Tibial artery (tissue), 4 donors: ENCODE measurements around the gene GZMB.
A peak's percentile ranks its signal among the peaks of the same experiment; 100 is the strongest.

Source experiments
- DNase-seq, 2 donors: peaks; one replicate each; pipeline ENCODE4 v3.0.0-alpha.2; 2019
- H3K27ac ChIP-seq, 2 donors: fragments of 200-600 bp; sonication (generic) in 1 of 2; 1 replicate in 1 of 2; 2 replicates in 1 of 2; pipeline ENCODE4 v1.5.1; 2018 to 2019; ENCODE audit warnings: mild to moderate bottlenecking in 1 of 2
- H3K27me3 ChIP-seq, 2 donors: fragments of 200-600 bp; sonication (generic) in 1 of 2; one replicate each; pipeline versions ENCODE4 v1.5.1 to v1.6.0; 2016 to 2019
- H3K36me3 ChIP-seq, 3 donors: fragments of 200-600 bp; sonication (generic) in 2 of 3; one replicate each; pipeline ENCODE4 v1.5.1; 2016 to 2019; ENCODE audit warnings: mild to moderate bottlenecking in 2 of 3
- H3K4me1 ChIP-seq, 4 donors: fragments of 200-600 bp; sonication (generic) in 2 of 4; 1 replicate in 3 of 4; 2 replicates in 1 of 4; pipeline ENCODE4 v1.5.1; 2016 to 2019
- H3K4me3 ChIP-seq, 2 donors: fragments of 200-600 bp; sonication (generic) in 1 of 2; 1 replicate in 1 of 2; 2 replicates in 1 of 2; pipeline ENCODE4 v1.5.1; 2018 to 2019; ENCODE audit warnings: mild to moderate bottlenecking in 2 of 2
- H3K9me3 ChIP-seq, 3 donors: fragments of 200-600 bp; sonication (generic) in 1 of 3; one replicate each; pipeline ENCODE4 v1.5.1; 2016 to 2019
- intact Hi-C: fragments of 100-400 bp; cut with DNase I; formaldehyde crosslinking; loops from one replicate; pipeline ENCODE4 v1.15.0; 2023; ENCODE audit warnings: low total_unique reads
- TF ChIP-seq, protein P1 (sequence below), 2 experiments: fragments of 200-600 bp in 1 of 2; fragments of 450-650 bp in 1 of 2; IDR thresholded peaks; one replicate each; pipeline ENCODE4 v1.5.1; 2017 to 2019; ENCODE audit warnings: antibody characterized with exemption in 2 of 2, mild to moderate bottlenecking in 1 of 2, moderate library complexity in 1 of 2

Gene GZMB, protein sequence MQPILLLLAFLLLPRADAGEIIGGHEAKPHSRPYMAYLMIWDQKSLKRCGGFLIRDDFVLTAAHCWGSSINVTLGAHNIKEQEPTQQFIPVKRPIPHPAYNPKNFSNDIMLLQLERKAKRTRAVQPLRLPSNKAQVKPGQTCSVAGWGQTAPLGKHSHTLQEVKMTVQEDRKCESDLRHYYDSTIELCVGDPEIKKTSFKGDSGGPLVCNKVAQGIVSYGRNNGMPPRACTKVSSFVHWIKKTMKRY

DNA sequence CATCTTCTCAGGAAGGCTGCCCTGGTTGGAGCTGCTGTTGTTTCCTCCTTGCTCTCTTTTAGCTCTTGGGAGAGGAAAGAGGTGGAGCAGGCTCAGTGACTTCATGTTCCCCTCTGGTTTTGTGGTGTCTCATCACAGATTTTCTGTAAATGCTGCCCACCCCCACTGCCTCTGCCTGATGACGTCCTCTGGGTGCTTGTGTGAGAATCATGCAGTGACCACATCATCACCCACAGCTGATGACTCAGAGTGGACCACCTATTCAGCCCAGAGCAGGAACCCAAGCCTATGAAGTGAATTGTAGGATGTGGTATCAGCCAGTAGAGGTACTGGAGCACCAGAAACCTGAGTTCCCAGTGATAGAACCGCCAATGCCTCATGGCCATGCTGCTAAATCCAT lies at the start of gene GZMB:
GZMB (minus strand) TSS at position 33 of the 400 bp plus-strand sequence; CDS start at position 3, 30 bp downstream.
- Histone ChIP-seq H3K27me3 (no peaks in the 10 kb centered on the region), H3K4me1 (peaks cover 0 to 7% (median 0%) of the 10 kb centered on the region in 4 donors), H3K27ac (no peak within 1 kb of the TSS), H3K4me3 (no peak within 1 kb of the TSS), H3K9me3 (no peaks in the 10 kb centered on the region), H3K36me3 (no peaks in the 10 kb centered on the region)
- no peak for DNase-seq
- TF ChIP-seq, protein P1, sequence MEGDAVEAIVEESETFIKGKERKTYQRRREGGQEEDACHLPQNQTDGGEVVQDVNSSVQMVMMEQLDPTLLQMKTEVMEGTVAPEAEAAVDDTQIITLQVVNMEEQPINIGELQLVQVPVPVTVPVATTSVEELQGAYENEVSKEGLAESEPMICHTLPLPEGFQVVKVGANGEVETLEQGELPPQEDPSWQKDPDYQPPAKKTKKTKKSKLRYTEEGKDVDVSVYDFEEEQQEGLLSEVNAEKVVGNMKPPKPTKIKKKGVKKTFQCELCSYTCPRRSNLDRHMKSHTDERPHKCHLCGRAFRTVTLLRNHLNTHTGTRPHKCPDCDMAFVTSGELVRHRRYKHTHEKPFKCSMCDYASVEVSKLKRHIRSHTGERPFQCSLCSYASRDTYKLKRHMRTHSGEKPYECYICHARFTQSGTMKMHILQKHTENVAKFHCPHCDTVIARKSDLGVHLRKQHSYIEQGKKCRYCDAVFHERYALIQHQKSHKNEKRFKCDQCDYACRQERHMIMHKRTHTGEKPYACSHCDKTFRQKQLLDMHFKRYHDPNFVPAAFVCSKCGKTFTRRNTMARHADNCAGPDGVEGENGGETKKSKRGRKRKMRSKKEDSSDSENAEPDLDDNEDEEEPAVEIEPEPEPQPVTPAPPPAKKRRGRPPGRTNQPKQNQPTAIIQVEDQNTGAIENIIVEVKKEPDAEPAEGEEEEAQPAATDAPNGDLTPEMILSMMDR (IDR thresholded peaks at IDR 0.05): no peak
- intact Hi-C loops: no loop called here

DNA sequence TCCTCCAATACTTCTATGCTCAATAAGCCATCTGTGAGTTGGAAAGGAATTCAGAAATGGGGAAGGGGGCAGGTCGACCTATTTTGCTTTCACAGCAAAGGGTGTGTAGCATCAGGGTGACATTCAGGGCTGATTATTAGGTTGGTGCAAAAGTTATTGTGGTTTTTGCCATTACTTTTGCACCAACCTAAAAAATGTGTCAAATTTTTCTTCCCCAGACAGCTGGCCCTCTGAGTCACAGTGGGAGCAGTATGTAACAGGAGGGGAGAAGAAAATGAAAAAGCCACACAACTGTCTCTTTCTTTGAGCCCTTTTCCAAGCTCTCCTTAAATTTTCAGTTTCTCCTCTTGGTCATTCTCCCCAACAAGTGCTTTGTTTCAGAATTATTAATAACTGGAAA lies 47.1 kb upstream of the GZMB start:
- intact Hi-C loops: no loop called here
- TF ChIP-seq, protein P1 (IDR thresholded peaks at IDR 0.05): no peak
- Histone ChIP-seq H3K4me3 (no peak overlapping the region), H3K4me1 (peaks cover 0 to 7% (median 0%) of the 10 kb centered on the region in 4 donors), H3K36me3 (no peaks in the 10 kb centered on the region), H3K27me3 (peaks cover 0 to 5% of the 10 kb centered on the region in 2 donors), H3K9me3 (no peaks in the 10 kb centered on the region), H3K27ac (no peak overlapping the region)
- no peak for DNase-seq

DNA sequence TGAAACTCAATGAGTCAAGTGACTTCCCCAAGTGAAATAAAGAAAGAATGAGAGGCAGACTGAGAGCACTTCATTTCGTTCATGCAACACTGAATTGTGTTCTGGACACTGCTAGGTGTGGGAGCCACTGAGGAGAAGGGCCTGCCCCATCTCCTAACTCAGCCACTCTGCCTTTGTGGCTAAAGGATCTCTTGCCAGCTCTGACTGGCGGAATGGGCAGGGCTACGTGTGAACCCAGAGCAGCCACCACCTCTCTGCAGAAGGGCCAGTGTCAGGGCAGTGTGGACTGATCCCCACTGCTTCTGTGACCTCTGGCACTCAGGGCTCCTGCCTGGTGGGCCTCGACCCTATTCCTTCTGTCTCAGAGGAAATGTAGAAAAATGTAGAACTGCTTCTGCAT lies 46.5 kb upstream of the GZMB start:
- intact Hi-C loops: no loop called here
- DNase-seq: no peak
- Histone ChIP-seq H3K36me3 (no peaks in the 10 kb centered on the region), H3K9me3 (no peaks in the 10 kb centered on the region), H3K4me3 (no peak overlapping the region), H3K27me3 (peaks cover 0 to 5% of the 10 kb centered on the region in 2 donors), H3K27ac (no peak overlapping the region), H3K4me1 (peaks cover 0 to 7% (median 0%) of the 10 kb centered on the region in 4 donors)
- TF ChIP-seq, protein P1 (IDR thresholded peaks at IDR 0.05): no peak

DNA sequence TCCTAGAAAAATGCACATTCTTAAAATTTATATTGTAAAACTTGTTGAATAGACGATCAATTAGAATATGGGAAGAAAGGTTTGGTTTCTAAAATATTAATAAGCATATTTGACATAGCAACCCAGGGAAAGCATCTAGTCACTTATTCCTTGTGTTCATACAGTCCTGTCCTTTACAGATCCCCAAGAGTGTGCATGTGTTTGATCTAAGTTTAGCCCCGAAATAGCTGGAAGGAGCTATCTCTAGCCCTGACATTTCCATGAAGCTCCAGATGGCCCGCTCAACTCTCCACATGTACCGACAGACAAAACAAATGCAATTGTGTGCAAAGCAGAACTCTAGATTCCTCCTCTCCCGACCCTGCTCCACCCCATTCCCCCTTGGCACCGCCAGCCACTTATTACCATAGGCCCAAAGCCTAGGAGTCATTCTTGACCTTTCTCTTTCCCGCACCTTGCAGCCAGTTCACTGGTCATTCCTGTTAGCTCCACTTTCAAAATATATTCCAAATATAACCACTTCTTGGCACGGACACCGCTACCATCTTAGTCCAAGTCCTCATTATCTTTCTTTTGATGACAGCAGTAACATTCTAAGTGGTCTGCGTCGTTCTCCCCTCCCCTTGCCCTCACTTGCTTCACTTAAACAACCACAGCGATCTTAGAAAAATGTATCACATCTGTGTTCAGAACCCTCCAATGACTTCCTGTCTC lies 45.4 kb upstream of the GZMB start:
- Histone ChIP-seq H3K4me1 (peaks cover 0 to 7% (median 0%) of the 10 kb centered on the region in 4 donors), H3K4me3 (no peak overlapping the region), H3K9me3 (no peaks in the 10 kb centered on the region), H3K36me3 (no peaks in the 10 kb centered on the region), H3K27me3 (peaks cover 0 to 5% of the 10 kb centered on the region in 2 donors), H3K27ac (no peak overlapping the region)
- no peak for DNase-seq
- intact Hi-C loops: no loop called here
- TF ChIP-seq, protein P1 (IDR thresholded peaks at IDR 0.05): no peak

DNA sequence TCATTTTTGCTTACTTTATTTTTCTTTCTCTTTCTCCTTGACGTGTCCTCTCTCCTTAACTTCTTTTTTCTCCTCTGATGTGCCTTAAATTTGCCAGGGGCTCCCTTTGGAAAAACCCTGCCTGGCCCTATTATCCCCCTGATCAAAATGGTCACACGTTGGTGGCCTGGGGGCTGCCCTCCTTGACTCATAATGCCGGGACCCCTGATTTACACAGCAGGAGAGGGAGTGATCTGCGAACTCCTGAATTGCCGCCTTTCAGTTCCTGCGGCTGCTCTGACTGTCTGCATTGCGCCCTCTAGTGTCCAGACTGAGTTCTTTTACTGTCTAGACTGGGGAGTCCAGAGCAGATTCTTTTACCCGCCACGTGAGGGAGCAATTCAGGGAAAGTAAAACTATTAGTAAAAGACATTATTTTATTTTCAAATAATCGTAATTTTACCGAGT lies 44.8 kb upstream of the GZMB start:
- Histone ChIP-seq H3K27me3 (peaks cover 0 to 5% of the 10 kb centered on the region in 2 donors), H3K9me3 (no peaks in the 10 kb centered on the region), H3K4me1 (peaks cover 0 to 7% (median 0%) of the 10 kb centered on the region in 4 donors), H3K36me3 (no peaks in the 10 kb centered on the region), H3K27ac (no peak overlapping the region), H3K4me3 (peak overlapping the region; percentile 17 to 43)
- intact Hi-C loops: no loop called here
- TF ChIP-seq, protein P1 (IDR thresholded peaks at IDR 0.05): peak; percentile 74 to 84
- DNase-seq: peak in 1 of 2 donors; percentile 63
